Fibroblast of the conjunctiva (primary cell): ENCODE results near the gene ABHD1.

ENCODE experiments used
- DNase-seq: peaks from one replicate; pipeline ENCODE4 v3.0.0-alpha.2; 2010; ENCODE audit warnings: low read depth

ABHD1 gene

DNA sequence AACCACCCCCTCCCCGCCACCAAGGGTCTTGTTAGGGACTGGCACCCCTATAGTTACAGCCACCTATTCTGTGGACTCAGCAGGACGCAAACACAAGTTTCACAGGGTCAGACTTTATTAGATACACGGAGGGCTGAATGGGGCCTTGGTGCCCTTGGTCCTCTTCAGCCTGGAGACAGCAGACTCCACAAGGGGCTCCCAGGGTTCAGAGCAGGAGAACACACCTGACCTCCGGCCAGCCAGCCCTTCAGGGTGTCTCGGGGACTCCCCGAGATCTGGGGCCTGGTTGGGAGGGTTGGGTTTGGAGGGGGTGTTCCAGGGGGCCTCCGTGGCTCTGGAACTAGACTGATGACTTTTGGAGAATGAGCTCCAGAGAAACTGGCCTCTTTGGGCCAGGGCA is 13.1 kb downstream of the ABHD1 start:
- no peak for DNase-seq

DNA sequence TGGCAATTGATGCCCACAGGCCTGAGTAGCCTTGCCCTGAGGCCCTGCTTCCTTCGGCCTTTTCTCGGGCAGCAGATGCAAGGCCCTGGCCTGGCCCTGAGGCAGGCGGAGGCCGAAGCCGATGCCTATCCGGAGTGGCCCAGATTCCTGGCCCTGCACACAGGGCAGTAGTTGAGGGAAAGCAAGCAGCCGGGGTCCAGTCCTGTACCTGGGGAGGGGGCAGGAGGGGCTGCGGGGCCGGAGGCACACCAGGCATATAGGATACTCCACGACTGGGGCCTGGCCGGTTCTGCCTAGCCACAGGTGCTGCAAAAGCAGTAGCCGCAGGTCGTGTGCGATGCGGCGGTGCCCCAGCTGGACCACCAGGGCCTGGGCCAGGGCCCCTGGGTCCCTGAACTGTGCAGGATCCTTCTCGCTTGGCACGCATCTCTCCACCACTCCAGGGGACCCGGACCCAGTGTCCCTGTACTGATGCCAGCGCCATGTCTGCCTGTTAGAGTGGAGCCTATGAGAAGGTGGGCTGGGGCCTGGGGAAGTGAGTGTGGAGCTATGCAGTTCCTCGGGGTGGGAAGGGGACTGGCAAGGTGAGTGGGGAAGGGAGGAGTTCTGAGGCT is 13.8 kb downstream of the ABHD1 start:
- no peak for DNase-seq

DNA sequence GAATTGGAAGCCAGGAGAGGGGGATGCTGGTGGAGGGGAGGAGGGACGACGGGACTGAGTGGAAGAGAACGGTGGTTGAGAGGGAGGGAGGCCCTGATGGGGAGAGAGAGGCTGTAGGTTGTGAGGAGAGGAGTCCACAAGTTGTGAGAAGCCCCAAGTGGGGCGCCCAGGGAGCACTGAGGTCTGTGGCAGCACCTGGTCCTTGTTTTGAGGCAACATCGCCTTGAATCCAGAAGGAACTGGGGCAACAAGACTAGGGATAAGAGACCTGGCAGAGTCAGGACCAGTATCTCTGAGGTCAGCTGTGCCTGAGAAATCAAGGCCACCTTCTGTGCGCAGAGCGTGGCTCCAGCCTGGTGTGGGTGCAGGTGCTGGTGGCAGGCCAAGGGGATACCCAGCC is 14.5 kb downstream of the ABHD1 start:
- no peak for DNase-seq

DNA sequence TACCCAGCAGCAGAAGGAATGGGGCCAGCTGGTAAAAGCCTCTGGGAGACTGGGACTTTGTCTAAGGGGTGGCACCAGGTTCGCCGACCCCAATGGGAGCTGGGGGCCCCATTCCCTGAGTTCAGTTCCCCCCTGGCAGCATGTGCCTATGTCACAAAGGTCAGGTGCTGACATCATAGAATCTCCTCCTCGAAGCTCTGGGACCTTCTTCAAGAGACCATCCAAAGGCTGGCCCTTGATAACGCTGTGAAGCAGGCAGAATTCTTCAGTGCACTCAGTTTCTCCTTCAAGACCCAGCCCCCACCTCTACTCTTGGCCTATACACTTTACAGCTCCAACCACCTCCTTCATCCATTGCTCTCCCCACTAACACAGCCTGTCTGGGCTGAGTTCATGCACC is 15.7 kb downstream of the ABHD1 start, which contains the start of gene PRR30:
TSS of gene PRR30 (minus strand) at position 101 of the 400 bp plus-strand sequence. CDS start 1,081 bp downstream, outside the sequence.
- DNase-seq = no peak

DNA sequence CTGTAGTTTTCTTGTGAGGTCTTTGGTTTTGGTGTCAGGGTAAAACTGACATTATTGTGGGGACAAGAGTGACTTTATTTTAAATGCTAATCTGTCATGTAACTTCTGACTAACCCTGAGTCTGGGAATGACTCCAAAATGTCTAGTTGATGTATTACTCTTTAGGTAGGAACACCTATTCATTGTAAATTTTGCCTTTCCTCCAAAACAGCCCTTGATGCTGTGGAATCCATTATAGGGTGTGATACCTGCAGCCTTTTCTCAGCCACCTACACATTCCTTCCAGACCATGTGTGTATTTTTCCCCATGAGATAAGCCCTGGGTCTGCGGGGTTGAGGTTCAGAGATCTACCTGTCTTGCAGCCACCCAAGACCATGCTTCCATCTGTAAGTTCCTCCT is 19.7 kb downstream of the ABHD1 start:
- DNase-seq = no peak

DNA sequence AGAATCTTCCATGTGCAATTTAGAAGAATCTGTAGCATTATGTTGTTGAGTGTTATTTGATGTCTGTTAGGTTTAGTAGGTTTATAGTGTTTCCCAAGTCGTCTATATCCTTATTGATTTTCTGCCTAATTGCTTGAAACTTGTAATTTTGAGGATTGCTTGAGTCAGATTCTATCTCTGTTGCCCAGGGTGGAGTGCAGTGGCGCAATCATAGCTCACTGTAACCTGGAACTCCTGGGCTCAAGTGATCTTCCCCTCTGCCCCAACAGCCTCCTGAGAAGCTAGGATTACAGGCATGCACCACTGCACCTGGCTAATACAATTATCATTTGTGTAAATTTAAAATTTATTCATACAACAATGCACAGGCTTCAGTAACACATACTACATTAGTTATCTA is 22.1 kb downstream of the ABHD1 start:
- DNase-seq = no peak

DNA sequence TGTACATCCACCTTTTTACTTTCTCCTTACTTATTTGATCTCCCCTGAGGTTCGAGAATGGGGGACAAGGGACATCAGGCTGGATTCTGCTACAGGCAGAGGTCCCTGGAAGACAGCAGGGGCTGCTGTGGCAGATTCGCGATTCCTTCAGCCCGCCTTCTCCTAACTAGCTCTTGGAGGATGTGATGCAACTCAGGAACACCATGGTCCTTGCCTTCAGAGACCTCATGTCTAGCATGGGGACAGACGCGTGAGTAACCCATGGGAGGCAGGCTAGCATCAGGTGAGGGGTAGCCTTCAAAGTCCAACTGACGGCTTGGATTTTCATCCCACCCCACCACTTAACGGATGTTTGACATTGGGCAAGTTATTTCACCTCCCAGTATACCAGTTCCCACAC is 24.3 kb downstream of the ABHD1 start:
- no peak for DNase-seq

DNA sequence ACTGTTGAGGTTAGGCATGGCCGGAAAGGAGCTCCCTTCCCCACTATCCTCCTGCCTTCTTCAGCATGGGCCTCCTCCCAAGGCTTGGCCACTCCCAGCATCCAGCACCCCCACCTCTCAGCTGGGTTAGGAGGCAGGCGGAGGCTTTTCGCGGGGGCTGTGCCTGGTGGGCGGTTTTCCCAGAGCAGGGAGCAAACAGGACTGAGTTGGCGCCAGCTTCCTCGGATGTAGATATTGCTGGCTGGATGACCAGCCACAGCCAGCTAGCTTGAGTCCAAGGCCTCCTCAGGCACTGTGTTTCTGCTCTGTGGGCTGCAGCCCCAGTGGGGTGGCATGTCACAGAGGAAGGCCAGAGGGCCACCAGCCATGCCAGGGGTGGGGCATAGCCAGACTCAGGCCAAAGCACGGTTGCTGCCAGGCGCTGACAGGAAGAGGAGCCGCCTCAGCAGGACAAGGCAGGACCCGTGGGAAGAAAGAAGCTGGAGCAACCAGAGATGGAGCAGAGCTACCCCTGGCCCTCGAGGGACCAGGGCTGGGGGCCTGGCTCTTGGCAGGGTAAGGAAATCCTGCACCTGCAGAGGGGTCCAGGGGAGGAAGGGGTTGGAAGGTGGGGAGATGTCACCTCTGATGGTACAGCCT is 25.3 kb downstream of the ABHD1 start, which contains the start of gene TCF23:
TSS of gene TCF23 (plus strand) at position 204 of the 639 bp plus-strand sequence. CDS start at position 334, 130 bp downstream.
- DNase-seq = no peak

DNA sequence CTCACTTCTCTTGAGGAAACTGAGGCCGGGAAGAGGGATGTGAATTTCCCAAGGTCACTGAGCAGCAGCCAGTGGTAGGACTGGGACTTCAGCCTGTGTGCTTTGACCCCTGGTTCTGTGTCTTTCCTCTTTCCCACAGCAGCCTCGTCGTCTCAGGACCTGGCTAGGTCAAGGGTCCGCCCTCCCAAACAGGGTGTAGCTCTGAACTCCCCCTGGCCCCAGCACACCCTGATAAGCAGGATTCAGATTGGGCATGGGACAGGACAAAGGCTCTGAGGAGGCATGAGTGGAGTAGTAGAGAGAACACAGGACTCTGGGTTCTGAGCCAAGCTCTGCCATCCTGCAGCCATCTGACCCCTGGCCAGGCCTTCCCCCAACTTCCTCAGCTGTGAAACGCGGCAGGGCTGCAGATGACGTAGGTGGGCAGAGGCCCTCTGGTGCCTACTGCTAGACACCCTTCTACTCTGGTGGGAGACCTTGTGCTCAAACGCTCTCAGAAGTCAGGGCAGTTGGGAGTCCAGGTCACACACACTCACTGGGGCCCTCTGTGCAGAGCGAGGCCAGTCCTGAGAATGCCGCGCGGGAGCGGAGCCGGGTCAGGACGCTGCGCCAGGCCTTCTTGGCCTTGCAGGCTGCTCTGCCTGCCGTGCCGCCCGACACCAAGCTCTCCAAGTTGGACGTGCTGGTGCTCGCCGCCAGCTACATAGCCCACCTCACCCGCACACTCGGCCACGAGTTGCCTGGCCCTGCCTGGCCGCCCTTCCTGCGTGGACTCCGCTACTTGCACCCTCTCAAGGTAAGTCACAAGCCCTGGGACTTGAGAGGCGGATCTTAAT is 26.2 kb downstream of the ABHD1 start:
- DNase-seq = no peak

DNA sequence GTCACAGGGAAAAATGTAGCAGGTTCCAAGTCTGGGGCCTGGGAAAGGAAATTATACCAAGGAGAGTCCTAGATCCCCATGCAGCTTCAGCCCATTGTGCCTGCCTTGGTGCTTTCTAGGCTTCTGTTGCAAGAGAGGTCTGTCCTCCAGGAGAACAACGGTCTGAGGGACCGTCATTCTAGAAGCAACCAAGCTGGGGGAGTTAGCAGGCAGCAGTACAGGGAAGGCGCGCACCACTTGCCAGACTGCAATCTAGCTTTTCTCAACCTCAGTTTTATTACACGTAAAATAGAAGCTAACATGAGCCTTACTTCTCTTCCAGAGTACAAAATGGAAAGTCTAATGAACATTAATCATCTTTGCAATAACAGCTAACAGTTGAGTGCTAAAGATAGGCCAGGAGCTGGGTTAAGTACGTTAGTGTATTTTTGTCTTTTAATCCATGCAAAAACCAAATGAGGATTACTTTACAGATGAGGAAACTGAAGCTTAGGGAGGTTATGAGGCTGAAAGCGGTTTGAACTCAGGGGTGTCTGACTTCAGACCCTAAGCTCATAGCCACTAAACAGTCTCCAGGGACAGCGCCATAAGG is 27.1 kb downstream of the ABHD1 start:
- no peak for DNase-seq

DNA sequence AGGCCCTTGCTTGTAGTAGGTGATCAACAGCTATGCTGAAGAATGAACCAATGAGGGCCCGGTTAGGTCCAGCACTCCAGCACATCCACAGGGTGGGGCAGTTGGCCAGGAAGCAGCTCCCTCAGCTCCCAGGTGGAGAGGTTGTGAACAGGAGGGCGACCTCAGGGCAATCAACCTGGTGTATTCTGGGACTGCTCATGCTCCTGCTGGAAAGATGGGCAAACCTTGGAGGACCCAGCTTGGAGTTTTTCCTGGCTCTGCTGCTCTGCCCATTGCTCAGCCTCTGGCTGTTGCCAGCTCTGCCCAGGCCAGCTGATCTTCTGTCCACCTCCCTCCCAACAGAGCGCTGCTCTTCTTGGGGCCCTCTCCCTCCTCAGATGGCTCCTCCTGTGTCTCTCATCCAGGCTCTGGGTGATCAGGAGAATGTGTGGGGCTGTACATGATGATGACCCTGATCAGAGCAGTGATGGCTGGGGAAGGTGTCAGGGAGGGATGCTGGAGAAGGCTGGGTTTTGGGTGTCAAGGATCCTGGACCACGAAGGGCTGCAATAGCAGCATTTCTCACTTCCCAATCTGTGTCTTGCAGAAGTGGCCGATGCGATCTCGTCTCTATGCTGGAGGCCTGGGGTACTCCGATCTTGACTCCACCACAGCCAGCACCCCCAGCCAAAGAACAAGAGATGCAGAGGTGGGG is 28.6 kb downstream of the ABHD1 start:
- no peak for DNase-seq

DNA sequence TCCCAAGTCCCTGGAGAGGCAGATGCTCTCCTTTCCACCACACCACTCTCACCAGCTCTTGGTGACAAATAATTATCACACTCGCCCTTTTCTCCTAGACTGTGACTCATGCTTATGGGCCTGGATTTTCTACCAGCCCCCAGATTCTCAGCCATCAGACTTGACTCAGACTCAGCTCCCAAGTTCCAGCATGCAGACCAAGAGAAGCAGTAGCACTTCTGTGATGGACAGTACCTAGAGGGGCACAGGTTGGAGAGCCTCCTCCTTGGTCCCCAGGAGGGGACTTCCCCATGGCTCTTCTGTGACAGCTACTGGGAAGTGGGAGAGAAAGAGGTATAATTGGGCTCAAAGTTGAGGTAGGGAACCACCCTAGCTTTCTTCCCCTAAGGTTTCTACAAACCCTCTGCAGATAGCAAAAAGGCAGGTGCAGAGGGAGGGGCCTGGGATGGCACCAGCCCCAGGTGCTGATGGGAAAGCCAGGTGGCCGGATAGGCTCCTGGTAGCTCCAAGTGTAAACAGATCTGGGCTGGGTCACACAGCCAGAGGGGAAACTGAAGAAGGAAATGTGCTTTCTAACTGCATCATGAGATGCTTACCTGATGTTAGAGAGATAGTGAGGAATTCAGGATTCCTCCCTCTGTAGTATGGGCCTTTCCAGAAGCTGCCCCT is 29.3 kb downstream of the ABHD1 start:
- DNase-seq = no peak

DNA sequence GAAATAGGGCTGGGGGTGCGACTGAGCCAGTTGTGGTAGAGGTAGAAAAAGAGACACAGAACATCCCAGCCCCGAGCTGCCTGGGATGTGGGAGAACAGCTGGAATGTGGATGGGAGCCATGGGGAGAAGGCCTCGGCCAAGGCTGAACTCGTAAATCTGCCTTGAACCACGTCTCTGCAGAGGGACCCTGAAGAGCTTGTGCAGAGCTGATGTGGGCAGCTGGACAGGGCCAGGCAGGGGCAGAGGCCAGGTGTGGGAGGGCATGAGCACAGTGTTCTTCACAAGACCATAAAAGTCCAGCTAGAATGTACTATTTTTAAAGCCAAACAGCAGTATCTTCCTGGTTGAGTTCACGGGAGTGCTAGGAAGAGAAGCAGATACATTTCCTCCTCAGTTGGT is 30.9 kb downstream of the ABHD1 start:
- DNase-seq = no peak

DNA sequence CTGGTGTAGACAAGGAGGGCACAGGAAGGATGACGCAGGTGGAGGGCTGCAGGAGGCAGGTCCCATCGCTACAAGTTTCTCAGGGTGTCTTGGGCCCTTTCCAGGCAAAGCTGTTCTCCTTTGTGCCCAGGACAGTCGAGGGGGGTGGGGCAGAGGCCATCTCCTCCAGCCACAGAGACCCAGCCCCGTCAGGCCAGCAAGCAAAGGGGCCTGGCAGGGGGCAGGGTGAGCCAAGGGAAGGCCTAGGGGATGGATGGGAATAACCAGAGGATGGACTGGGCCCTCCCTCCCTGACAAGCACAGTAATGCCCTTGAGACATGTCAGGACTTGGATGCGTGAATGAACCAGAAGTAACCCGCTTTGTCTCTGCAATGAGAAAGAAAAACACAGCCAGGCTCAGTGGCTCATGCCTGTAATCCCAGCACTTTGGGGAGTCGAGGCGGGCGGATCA is 31.5 kb downstream of the ABHD1 start:
- DNase-seq = no peak

DNA sequence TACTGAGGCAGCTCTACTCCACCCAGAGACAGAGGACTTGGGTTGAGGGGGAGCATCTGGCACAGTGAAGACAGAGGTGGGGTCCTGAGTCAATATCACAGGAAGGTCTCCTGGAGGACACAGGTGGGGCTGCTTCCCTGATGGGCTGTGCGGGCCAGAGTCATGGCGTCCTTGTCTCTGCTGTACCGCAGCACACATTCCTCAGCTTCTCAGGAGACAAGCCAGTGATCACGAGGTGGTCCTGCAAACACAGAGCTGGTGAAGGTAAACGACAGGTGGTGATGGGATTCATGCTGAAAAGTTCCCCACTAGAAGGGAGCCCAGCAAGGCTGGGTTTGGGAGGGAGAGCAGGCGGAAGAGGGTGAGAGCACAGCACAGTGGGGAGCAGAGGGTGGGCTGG is 34.9 kb downstream of the ABHD1 start:
- DNase-seq = no peak

DNA sequence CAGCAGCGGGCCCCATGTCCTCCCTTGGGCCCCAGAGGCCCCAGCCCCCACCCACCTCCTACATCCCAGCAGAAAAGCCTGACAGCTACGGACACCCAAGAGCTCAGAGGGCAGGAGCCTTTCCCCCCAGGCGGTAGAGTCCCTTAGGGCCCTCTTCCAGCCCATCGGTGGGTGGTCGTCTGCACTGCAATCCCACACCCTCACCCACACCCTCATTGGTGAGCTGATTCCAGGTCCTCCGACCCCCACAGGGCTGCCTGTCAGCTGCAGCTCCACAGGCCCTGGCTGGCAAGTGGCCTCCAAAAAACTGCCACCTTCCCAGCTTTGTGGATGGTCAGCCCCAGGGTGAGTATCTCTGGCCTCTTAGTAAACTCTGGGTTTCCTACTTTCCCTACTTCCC is 35.7 kb downstream of the ABHD1 start:
- no peak for DNase-seq

DNA sequence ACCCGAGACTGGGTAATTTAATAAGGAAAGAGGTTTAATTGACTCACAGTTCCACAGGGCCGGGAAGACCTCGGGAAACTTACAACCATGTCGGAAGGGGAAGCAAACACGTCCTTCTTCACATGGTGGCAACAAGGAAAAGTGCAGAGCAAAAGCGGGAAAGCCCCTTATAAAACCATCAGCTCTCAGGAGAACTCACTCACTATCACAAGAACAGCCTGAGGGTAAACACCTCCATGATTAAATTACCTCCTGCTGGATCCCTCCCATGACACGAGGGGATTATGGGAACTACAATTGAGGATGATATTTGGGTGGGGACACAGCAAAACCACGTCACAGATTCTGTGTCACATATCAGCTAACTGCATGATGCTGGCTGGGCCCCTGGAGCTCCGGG is 36.6 kb downstream of the ABHD1 start:
- no peak for DNase-seq

DNA sequence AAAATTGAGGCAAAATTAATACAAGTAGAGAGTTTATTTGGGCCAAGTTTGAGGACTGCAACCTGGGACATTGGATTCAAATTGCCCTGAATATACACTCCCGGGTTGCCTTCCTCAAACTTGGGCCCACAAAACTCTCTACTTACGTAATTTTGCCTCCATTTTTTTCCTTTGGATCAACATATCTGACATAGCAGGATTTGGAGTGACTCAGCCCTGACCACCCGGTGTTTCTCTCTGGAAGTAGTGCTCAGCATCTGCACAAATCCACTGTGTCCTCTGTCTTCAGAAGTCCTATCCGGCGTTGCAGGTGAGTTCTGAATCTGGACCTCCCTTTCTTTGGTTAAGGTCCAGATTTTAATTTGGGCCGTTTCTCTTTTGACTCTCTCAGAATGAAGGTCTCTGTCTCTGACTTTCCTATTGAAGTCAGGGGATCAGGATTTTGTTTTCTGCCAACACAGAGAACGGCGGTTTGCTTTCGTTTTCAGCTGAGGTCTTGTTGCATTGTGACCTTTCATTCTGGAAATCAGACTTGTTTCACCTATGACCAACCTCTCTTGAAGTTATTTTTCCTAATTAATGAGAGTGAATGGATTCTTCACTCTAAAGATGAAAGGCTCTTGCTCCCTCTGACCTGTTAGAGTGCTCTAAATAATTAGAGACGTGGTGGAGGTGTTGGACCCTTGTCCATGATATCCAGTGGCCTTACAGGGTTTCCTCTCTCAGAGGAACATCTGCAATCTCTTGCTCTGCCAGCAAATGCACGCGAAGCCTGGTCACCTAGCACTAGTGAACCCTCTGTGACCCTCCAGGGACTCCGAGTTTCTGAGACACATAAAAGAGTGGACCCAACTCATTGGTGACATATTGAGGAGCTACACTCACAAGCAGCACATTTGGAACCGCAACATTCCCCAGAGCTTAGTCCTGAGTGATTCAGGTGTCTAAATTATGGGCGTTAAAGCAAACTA is 38.8 kb downstream of the ABHD1 start:
- no peak for DNase-seq

DNA sequence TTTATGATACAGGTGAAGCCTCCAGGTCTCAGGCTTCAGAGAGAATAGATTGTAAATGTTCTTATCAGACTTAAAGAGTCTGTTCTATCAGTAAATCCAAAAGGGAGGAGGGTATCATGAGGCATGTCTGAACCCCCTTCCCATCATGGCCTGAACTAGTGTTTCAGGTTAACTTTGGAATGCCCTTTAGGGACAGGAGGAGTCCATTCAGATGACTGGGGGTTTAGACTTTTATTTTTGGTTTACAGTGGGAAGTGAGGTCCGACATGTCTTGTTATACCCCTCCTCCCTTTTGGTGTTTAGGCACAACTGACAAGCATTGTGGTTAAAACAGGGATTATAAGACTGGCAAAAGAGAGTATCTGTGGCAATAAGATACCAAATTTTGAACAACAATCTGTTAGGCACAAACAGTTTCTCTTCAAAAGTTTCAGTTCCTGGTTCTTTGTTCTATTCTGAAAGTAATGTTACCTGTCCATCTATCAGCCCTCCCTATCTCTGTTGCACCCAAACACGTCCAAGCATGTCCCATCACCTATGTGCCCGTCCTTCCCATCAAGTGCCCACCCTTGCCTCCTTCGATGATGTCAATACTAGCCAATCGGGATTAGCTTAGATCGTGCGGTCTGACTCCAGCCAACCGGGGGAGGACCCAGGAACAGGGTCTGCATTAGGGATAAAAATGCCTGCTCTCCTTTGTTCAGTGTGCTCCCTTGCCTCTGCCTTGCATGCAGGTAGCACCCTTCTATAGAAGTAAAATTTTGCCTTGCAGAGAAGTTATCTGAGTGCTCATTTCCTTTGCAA is 41.5 kb downstream of the ABHD1 start:
- DNase-seq = no peak
